Prostate gland (tissue), 2 donors: ENCODE measurements around the gene ENPP6. TPM values are rescaled to one million over a fixed set of nuclear protein-coding genes. Genes with fewer than 3 reads are reported as not detected.
A peak's percentile ranks its signal among the peaks of the same experiment; 100 is the strongest.

ENCODE experiments used
- DNase-seq: peaks from one replicate; pipeline ENCODE4 v3.0.0-alpha.2; 2019; ENCODE audit warnings: low spot score
- H3K27ac ChIP-seq, 2 donors: fragments of 200-600 bp; sonication (generic); 2 replicates each; pipeline ENCODE4 v1.5.1; 2017 to 2019
- H3K27me3 ChIP-seq: fragments of 200-600 bp; sonication (generic); replicated peaks from 2 replicates; pipeline ENCODE4 v1.5.1; 2019; ENCODE audit not compliant: insufficient read depth
- H3K36me3 ChIP-seq, 2 donors: fragments of 200-600 bp; sonication (generic); 1 replicate in 1 of 2; 2 replicates in 1 of 2; pipeline versions ENCODE4 v1.5.1 to v1.8.1; 2017 to 2019
- H3K4me1 ChIP-seq: fragments of 200-600 bp; sonication (generic); replicated peaks from 2 replicates; pipeline ENCODE4 v1.5.1; 2019
- H3K4me3 ChIP-seq, 2 donors: fragments of 200-600 bp; sonication (generic); 2 replicates each; pipeline ENCODE4 v1.5.1; 2017 to 2019
- H3K9me3 ChIP-seq: fragments of 200-600 bp; sonication (generic); 2 replicates; pipeline ENCODE4 v1.5.1; 2017
- POLR2A ChIP-seq: fragments of 450-650 bp; IDR thresholded peaks from one replicate; pipeline ENCODE4 v1.6.1; 2016; ENCODE audit warnings: antibody characterized with exemption, mild to moderate bottlenecking
- POLR2AphosphoS5 ChIP-seq: sonication (generic); formaldehyde crosslinking; IDR thresholded peaks from one replicate; pipeline ENCODE4 v1.6.1; 2017; ENCODE audit warnings: antibody characterized with exemption
- WGBS: methylation state at CpG from one replicate; pipeline ENCODE4 v1.1.5; 2018; 5-methylcytosine and 5-hydroxymethylcytosine counted together
- intact Hi-C: fragments of 100-400 bp; cut with DNase I; formaldehyde crosslinking; loops from one replicate; pipeline ENCODE4 v1.14.2; 2022
- total RNA-seq, 2 donors: library from RNA; depleted of rRNA; stranded (reverse); fragments of >200 nt; gene quantifications; one replicate each; pipeline ENCODE4 v1.1.0, GENCODE V29; 2016
- TF ChIP-seq, protein P1 (sequence below), 4 experiments: fragments of 200-600 bp in 2 of 4; fragments of 450-650 bp in 2 of 4; sonication (generic) in 2 of 4; IDR thresholded peaks; 1 replicate in 3 of 4; 2 replicates in 1 of 4; pipeline ENCODE4 v1.5.1; 2016 to 2019; ENCODE audit warnings: antibody characterized with exemption in 4 of 4, mild to moderate bottlenecking in 2 of 4, moderate library complexity in 2 of 4

The ENPP6 gene
- total RNA-seq, 2 donors from 2014 or later = 0.68 to 5.9 TPM

DNA sequence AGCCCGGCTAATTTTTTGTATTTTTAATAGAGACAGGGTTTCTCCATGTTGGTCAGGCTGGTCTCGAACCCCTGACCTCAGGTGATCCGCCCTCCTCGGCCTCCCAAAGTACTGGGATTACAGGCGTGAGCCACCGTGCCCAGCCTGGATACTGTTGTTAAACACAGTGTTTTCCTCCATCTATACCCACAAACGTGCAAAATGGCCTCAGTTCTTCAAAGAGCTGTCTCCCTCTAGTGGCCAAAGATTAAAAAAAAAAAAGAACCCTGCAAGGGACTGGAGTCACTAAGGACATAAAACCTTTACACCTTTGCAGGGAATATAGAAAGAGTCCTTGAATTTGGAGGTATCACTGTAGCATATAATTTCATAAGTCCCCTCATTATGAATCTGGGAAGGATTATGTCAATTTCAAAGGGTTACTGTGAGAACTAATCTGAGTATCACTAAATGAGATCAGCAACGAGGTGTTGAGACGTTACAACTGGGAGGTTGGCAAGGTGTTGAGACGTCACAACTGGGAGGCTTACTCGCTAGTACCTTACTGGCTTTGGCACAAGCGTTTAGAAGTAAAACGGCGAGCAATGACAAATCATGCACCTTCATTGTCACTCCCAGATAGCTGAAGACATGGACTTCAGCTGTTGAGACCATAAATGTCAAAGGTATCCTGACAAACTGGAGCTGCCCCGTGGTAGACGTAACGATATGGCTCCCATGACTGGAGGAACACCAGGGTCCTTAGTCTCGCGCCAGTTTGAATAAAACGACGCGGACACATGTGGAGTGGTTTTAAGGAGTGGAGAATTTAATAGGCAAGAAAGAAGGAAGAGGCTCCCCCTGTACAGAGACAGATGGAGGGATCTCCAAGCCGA is 33.4 kb upstream of the ENPP6 start:
- intact Hi-C loops = loop anchor here (5.0 kb wide), 1 partner anchor 414 kb away; no protein-coding TSS in a partner anchor
- TF ChIP-seq POLR2AphosphoS5 = no peak
- TF ChIP-seq, protein P1, sequence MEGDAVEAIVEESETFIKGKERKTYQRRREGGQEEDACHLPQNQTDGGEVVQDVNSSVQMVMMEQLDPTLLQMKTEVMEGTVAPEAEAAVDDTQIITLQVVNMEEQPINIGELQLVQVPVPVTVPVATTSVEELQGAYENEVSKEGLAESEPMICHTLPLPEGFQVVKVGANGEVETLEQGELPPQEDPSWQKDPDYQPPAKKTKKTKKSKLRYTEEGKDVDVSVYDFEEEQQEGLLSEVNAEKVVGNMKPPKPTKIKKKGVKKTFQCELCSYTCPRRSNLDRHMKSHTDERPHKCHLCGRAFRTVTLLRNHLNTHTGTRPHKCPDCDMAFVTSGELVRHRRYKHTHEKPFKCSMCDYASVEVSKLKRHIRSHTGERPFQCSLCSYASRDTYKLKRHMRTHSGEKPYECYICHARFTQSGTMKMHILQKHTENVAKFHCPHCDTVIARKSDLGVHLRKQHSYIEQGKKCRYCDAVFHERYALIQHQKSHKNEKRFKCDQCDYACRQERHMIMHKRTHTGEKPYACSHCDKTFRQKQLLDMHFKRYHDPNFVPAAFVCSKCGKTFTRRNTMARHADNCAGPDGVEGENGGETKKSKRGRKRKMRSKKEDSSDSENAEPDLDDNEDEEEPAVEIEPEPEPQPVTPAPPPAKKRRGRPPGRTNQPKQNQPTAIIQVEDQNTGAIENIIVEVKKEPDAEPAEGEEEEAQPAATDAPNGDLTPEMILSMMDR (IDR thresholded peaks at IDR 0.05) = peak; percentile 35 to 56 (median 50)
- Histone ChIP-seq H3K36me3 (no peaks in the 10 kb centered on the region), H3K9me3 (no peaks in the 10 kb centered on the region), H3K27ac (no peak overlapping the region), H3K4me3 (no peak overlapping the region), H3K27me3 (no peaks in the 10 kb centered on the region), H3K4me1 (no peaks in the 10 kb centered on the region)
- WGBS = 61% methylated on average over 23 of the region's 23 CpGs
- no peak for DNase-seq

DNA sequence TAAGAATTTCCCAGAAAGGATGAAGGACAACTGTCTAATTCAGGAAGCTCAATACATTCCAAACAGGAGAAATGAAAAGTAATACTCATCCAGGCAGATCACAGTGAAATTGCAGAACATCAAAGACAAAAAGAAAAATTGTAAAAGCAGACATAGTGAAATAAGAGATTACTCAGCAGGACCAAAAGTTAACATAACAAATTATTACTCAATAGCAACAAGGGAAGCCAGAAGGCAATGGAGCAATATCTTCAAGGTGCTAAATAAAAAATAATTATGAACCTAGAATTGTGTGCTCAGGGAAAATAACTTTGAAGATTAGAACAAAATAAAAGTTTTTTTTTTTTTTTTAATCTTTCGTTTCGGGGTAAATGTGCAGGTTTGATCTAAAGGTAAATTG is 30.5 kb upstream of the ENPP6 start:
- 96% methylated on average over 2 of the region's 2 CpGs for WGBS
- intact Hi-C loops = no loop called here
- Histone ChIP-seq H3K4me3 (no peak overlapping the region), H3K4me1 (no peaks in the 10 kb centered on the region), H3K27ac (no peak overlapping the region), H3K9me3 (no peaks in the 10 kb centered on the region), H3K27me3 (no peaks in the 10 kb centered on the region), H3K36me3 (no peaks in the 10 kb centered on the region)
- no peak for DNase-seq
- TF ChIP-seq POLR2A = no peak
- TF ChIP-seq, protein P1 (IDR thresholded peaks at IDR 0.05) = no peak
- no peak for TF ChIP-seq POLR2AphosphoS5

DNA sequence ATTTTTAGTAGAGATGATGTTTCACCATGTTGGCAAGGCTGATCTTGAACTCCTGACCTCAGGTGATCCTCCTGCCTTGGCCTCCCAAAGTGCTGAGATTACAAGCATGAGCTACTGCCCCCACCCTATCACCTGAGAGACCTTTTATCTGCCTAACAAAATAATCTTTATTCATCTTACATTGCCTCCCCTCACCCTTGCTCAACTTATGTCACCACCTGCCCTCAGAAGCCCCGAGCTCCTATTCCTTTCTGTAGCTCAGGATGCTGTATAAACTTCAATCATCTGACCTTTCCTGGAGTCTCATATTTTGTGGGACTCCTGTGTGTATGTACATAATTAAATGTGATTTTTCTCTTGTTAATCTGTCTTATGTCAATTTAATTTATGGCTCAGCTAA is 29.7 kb upstream of the ENPP6 start:
- TF ChIP-seq POLR2AphosphoS5 = no peak
- TF ChIP-seq POLR2A = no peak
- TF ChIP-seq, protein P1 (IDR thresholded peaks at IDR 0.05) = no peak
- no peaks in the 10 kb centered on the region for H3K36me3 ChIP-seq
- DNase-seq = no peak
- no peaks in the 10 kb centered on the region for H3K27me3 ChIP-seq
- whole genome bisulfite sequencing = 65% methylated on average over 1 of the region's 1 CpG
- H3K27ac ChIP-seq = no peak overlapping the region
- intact Hi-C loops = no loop called here
- no peak overlapping the region for H3K4me3 ChIP-seq
- H3K9me3 ChIP-seq = no peaks in the 10 kb centered on the region
- no peaks in the 10 kb centered on the region for H3K4me1 ChIP-seq

DNA sequence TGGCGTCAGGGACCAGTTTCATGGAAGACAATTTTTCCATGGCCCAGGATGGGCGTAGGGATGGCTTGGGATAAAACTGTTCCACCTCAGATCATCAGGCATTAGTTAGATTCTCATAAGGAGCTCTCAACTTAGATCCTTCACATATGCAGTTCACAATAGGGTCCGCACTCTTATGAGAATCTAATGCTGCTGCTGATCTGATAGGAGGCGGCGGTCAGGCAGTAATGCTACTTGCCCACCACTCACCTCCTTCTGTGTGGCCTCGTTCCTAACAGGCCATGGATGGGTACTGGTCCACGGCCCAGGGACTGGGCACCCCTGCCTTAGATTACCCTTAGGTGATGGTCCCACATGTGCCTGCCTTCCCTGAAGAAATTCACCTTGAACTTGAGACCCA is 28.8 kb upstream of the ENPP6 start:
- Histone ChIP-seq H3K9me3 (no peaks in the 10 kb centered on the region), H3K4me3 (no peak overlapping the region), H3K27ac (no peak overlapping the region), H3K27me3 (no peaks in the 10 kb centered on the region), H3K4me1 (no peaks in the 10 kb centered on the region), H3K36me3 (no peaks in the 10 kb centered on the region)
- TF ChIP-seq, protein P1 (IDR thresholded peaks at IDR 0.05) = no peak
- TF ChIP-seq POLR2A (no peak), POLR2AphosphoS5 (no peak)
- 88% methylated on average over 6 of the region's 7 CpGs for WGBS
- no peak for DNase-seq
- intact Hi-C loops = no loop called here
